Adrenal gland (tissue), 12 donors: Measurements from ENCODE around the gene EFR3B. TPM values are rescaled to one million over a fixed set of nuclear protein-coding genes. Genes with fewer than 3 reads are reported as not detected.

ENCODE experiments used
- DNase-seq, 7 donors: peaks; one replicate each; pipeline ENCODE4 v3.0.0-alpha.2; 2019 to 2020
- H3K27ac ChIP-seq, 5 donors: fragments of 200-600 bp; sonication (generic) in 4 of 5; 1 replicate in 3 of 5; 2 replicates in 2 of 5; pipeline versions ENCODE4 v1.5.1 to v1.8.0; 2016 to 2020; ENCODE audit warnings: mild to moderate bottlenecking in 1 of 5
- H3K27me3 ChIP-seq: fragments of 200-600 bp; 2 replicates; pipeline ENCODE4 v1.8.0; 2021
- H3K36me3 ChIP-seq, 2 donors: fragments of 200-600 bp; replicated peaks in 1 of 2; 1 replicate in 1 of 2; 2 replicates in 1 of 2; pipeline versions ENCODE4 v1.5.1 to v1.8.0; 2018 to 2022
- H3K4me1 ChIP-seq, 2 donors: fragments of 200-600 bp; replicated peaks in 1 of 2; 1 replicate in 1 of 2; 2 replicates in 1 of 2; pipeline versions ENCODE4 v1.5.1 to v1.8.0; 2018 to 2021
- H3K4me3 ChIP-seq, 4 donors: fragments of 200-600 bp; sonication (generic) in 3 of 4; one replicate each; pipeline ENCODE4 v1.5.1; 2016 to 2018
- H3K9me3 ChIP-seq, 3 donors: fragments of 200-600 bp; sonication (generic) in 1 of 3; replicated peaks in 1 of 3; 1 replicate in 2 of 3; 2 replicates in 1 of 3; pipeline versions ENCODE4 v1.5.1 to v1.8.0; 2016 to 2021
- POLR2A ChIP-seq, 2 donors: fragments of 450-650 bp; IDR thresholded peaks; one replicate each; pipeline ENCODE4 v1.6.1; 2017; ENCODE audit warnings: antibody characterized with exemption in 2 of 2, mild to moderate bottlenecking in 2 of 2, moderate library complexity in 1 of 2
- WGBS, 4 donors: extraction: QIAGEN DNeasy Blood & Tissue Kit in 2 of 4; methylation state at CpG; one replicate each; pipeline versions ENCODE4 v1.1.5 to v1.1.7; 2013 to 2017; 5-methylcytosine and 5-hydroxymethylcytosine counted together
- intact Hi-C, 2 donors: fragments of 100-400 bp; cut with DNase I; formaldehyde crosslinking; loops; one replicate each; pipeline versions ENCODE4 v1.14.1 to v1.15.0; 2022 to 2023
- polyA plus RNA-seq, 3 donors: library from polyadenylated mRNA; stranded (reverse); fragments of 200-250 nt in 2 of 3; fragments of 350-450 nt in 1 of 3; fragmentation: Illumina TruSeq in 1 of 3; extraction: RNeasy Lipid Tissue Mini Kit (QIAGEN cat#74804) in 1 of 3; gene quantifications; one replicate each; pipeline ENCODE4 v1.2.3, GENCODE V29; 2013 to 2014
- total RNA-seq, 9 donors: library from RNA; depleted of rRNA in 4 of 9; stranded (reverse); fragments of >200 nt in 4 of 9; fragments of 120-200 nt in 1 of 9; fragmentation: NEBNext Ultra II Directional in 1 of 9; extraction: Animal tissue kit (Norgen Biotek cat#: 25700) in 1 of 9; gene quantifications; one replicate each; pipeline versions ENCODE4 v1.1.0 to v1.2.4, GENCODE V29; 2013 to 2023
- TF ChIP-seq, protein P1 (sequence below), 6 experiments: fragments of 450-650 bp in 4 of 6; fragments of 200-600 bp in 2 of 6; sonication (generic) in 1 of 6; IDR thresholded peaks; 1 replicate in 5 of 6; 2 replicates in 1 of 6; pipeline versions ENCODE4 v1.5.1 to v1.8.0; 2016 to 2021; ENCODE audit warnings: antibody characterized with exemption in 6 of 6, mild to moderate bottlenecking in 2 of 6, moderate library complexity in 1 of 6
- donor health status: healthy with polysubstance abuse.
- donor health status: Bipolar disorder and iron deficiency.
- donor health status: DM: yes; HTN: yes; CAD: no.
- donor health status: DM: no; HTN: no; CAD: no.
- donor health status: DM: no; HTN: no; CAD: no.
- donor health status: DM: yes; HTN: yes; CAD: no.

The EFR3B gene
- total and polyA plus RNA-seq, 12 donors = 0.84 to 18.5 (median 2.4) TPM

GRCh38 chr2:25173719-25174118, 131.8 kb downstream of the EFR3B start:
- Histone ChIP-seq H3K4me1 (peaks cover 0 to under 1% of the 10 kb centered on the region in 2 donors), H3K9me3 (no peaks in the 10 kb centered on the region), H3K4me3 (no peak overlapping the region), H3K27me3 (peaks cover 10% of the 10 kb centered on the region), H3K27ac (no peak overlapping the region), H3K36me3 (no peaks in the 10 kb centered on the region)
- intact Hi-C loops = no loop called here
- TF ChIP-seq, protein P1, sequence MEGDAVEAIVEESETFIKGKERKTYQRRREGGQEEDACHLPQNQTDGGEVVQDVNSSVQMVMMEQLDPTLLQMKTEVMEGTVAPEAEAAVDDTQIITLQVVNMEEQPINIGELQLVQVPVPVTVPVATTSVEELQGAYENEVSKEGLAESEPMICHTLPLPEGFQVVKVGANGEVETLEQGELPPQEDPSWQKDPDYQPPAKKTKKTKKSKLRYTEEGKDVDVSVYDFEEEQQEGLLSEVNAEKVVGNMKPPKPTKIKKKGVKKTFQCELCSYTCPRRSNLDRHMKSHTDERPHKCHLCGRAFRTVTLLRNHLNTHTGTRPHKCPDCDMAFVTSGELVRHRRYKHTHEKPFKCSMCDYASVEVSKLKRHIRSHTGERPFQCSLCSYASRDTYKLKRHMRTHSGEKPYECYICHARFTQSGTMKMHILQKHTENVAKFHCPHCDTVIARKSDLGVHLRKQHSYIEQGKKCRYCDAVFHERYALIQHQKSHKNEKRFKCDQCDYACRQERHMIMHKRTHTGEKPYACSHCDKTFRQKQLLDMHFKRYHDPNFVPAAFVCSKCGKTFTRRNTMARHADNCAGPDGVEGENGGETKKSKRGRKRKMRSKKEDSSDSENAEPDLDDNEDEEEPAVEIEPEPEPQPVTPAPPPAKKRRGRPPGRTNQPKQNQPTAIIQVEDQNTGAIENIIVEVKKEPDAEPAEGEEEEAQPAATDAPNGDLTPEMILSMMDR (IDR thresholded peaks at IDR 0.05) = no peak
- TF ChIP-seq POLR2A (IDR thresholded peaks at IDR 0.05) = no peak
- 84 to 91% (median 86%) methylated on average over 5 of the region's 5 CpGs for WGBS, 4 donors
- no peak for DNase-seq

GRCh38 chr2:25174192-25174861, 132.5 kb downstream of the EFR3B start:
- H3K4me1 ChIP-seq = no peaks in the 10 kb centered on the region
- no peaks in the 10 kb centered on the region for H3K9me3 ChIP-seq
- H3K27ac ChIP-seq = no peak overlapping the region
- H3K4me3 ChIP-seq = no peak overlapping the region
- no peak for TF ChIP-seq POLR2A (IDR thresholded peaks at IDR 0.05)
- TF ChIP-seq, protein P1 (IDR thresholded peaks at IDR 0.05) = no peak
- peaks cover 13% of the 10 kb centered on the region for H3K27me3 ChIP-seq
- H3K36me3 ChIP-seq = no peaks in the 10 kb centered on the region
- DNase-seq = no peak
- WGBS, 4 donors = 86 to 94% (median 89%) methylated on average over 6 of the region's 6 CpGs
- intact Hi-C loops = no loop called here

DNA sequence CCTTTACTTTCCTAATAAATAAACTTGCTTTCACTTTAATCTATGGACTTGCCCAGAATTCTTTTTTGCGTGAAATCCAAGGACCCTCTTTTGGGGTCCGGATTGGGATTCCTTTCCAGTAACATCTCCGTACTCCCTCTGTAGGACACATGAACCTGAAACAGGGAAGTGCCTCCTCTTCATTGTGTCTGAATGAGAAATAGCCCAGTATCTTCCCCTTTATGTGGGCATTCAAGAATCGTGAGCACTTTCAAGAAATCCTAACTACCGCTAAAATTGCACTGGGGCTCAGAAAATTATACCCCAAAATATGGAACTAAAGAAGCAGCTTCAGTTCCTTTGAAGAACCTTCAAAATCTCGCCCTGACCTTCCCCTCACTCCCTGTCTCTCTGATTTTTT, 134.3 kb downstream of the EFR3B start:
- Histone ChIP-seq H3K4me1 (no peaks in the 10 kb centered on the region), H3K36me3 (no peaks in the 10 kb centered on the region), H3K9me3 (no peaks in the 10 kb centered on the region), H3K27me3 (peaks cover 13% of the 10 kb centered on the region), H3K27ac (no peak overlapping the region), H3K4me3 (no peak overlapping the region)
- WGBS, 4 donors = 71 to 78% (median 73%) methylated on average over 6 of the region's 6 CpGs
- intact Hi-C loops = no loop called here
- no peak for DNase-seq
- TF ChIP-seq, protein P1 (IDR thresholded peaks at IDR 0.05) = no peak
- TF ChIP-seq POLR2A (IDR thresholded peaks at IDR 0.05) = no peak

DNA sequence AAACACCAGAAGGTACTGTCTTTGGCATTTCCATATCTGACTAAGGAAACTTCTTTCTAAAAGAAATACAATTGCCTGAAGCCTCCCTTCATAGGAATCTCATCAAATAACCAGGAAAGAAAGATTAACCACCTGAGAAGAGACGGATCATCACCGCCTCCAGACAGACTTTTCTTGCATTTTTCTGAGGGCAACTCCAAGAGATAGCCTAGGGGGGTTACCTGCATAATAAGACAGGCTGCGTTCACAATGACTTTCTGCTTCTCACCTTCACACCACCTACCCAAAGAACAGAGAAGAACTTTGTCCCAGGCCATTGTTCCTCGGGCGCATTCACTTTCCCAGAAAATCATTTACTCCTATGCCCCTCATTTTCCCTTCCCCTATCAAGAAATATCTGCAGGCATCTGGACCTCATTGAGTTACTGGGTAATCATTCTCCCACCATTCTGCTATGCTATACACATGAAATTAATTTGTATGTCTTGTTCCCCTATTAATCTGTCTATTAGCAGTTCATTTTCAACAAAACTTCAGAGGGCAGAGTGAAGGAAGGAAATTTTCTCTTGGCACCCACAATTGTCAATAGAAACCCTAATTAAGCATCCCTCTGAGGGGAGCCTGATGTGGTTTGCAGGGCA, 134.8 kb downstream of the EFR3B start:
- TF ChIP-seq, protein P1 (IDR thresholded peaks at IDR 0.05) = no peak
- TF ChIP-seq POLR2A (IDR thresholded peaks at IDR 0.05) = no peak
- H3K4me3 ChIP-seq = no peak overlapping the region
- H3K36me3 ChIP-seq = no peaks in the 10 kb centered on the region
- H3K4me1 ChIP-seq = no peaks in the 10 kb centered on the region
- intact Hi-C loops = no loop called here
- 82 to 94% (median 92%) methylated on average over 5 of the region's 5 CpGs for WGBS, 4 donors
- H3K27me3 ChIP-seq = peaks cover 13% of the 10 kb centered on the region
- no peaks in the 10 kb centered on the region for H3K9me3 ChIP-seq
- no peak overlapping the region for H3K27ac ChIP-seq
- no peak for DNase-seq
